ENCODE data around the gene NUDT19.

GRCh38 chr19:32686847-32687475, 4.7 kb upstream of the NUDT19 start:
- TF ChIP-seq EP300 (IDR thresholded peaks at IDR 0.05) (no peak), CTCF (IDR thresholded peaks at IDR 0.05) (no peak)

All from esophagus muscularis mucosa (tissue), 3 donors.